ENCODE results near the gene KLHDC4. TPM values are rescaled to one million over a fixed set of nuclear protein-coding genes. Genes with fewer than 3 reads are reported as not detected.

The KLHDC4 gene
- total RNA-seq, 1 donor from 2014 or later, result 87.0 TPM

DNA sequence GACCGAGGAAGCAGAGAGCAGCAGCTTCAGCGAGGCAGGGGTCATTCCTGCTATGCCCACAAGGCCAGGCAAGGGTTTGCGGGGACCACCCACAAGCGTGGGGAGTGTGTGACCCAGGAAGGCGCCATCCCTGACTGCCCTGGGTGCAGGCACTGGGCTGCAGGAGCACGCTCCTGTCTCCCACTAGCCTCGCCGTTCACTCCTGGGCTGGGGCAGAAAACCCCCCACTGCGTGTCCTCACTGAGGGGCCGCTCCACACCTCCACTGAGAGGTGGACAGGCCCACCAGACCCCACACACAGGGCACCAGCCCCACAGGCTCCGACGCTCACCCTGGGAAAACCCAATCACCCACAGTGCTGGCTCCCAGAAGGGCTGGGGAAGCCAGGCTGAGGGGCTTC lies 56.1 kb downstream of the KLHDC4 start:
- DNase-seq (no peak), ATAC-seq (ENCODE audit: low read depth) (no peak)
- no peak overlapping the region for H3K4me3 Mint-ChIP-seq
- peaks cover 66% of the 10 kb centered on the region for H3K36me3 Mint-ChIP-seq (ENCODE audit: low read depth)
- no peaks in the 10 kb centered on the region for H3K27me3 Mint-ChIP-seq
- H3K9me3 Mint-ChIP-seq, result no peaks in the 10 kb centered on the region
- H3K4me1 Mint-ChIP-seq, result peaks cover 6% of the 10 kb centered on the region
- POLR2A ChIA-PET, result no interaction called here
- H3K27ac Mint-ChIP-seq, result no peak overlapping the region
- intact Hi-C loops (cut with micrococcal nuclease), result loop anchor here (10.0 kb wide), 1 partner anchor 215 kb away; the partner anchor contains the start of gene ZCCHC14
- TF ChIP-seq, protein P1, sequence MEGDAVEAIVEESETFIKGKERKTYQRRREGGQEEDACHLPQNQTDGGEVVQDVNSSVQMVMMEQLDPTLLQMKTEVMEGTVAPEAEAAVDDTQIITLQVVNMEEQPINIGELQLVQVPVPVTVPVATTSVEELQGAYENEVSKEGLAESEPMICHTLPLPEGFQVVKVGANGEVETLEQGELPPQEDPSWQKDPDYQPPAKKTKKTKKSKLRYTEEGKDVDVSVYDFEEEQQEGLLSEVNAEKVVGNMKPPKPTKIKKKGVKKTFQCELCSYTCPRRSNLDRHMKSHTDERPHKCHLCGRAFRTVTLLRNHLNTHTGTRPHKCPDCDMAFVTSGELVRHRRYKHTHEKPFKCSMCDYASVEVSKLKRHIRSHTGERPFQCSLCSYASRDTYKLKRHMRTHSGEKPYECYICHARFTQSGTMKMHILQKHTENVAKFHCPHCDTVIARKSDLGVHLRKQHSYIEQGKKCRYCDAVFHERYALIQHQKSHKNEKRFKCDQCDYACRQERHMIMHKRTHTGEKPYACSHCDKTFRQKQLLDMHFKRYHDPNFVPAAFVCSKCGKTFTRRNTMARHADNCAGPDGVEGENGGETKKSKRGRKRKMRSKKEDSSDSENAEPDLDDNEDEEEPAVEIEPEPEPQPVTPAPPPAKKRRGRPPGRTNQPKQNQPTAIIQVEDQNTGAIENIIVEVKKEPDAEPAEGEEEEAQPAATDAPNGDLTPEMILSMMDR (IDR thresholded peaks at IDR 0.05), result no peak
- CTCF ChIA-PET, result no interaction called here

DNA sequence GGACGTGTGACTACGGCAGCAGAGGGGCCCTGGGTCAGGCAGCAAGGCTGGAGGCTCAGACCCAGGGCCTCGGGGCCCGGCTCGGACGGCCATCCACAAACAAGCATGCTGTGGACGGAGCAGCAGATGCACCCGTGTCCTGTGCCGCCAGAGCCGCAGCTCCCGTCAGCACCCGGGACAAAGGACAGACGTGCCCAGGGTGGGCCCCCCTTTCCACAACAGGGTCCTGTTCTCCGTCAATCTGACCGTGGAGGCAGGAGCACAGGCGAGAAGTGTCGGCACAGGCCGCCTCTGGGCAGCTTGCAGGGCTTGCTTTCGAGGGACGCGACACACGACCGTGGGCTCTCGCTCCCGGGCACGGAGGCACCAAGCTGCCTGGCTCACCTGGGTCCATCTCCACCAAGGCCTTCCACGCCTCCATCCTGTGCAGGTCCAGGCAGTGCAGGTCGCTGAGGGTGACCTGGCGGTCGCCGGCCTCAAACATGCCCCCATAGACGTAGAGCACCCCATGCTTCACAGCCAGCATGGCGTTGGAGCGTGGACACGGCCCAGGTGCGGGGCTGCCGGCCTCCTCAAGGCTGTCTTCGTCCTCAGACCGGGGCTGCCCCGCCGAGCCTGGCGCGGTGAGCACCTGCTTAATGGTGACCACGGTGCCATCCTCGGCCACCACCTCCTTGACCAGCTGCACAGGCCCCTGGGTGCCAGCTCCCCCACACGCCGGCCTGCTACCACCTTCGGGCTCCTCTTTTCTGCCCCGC lies 56.7 kb downstream of the KLHDC4 start:
- TF ChIP-seq, protein P1 (IDR thresholded peaks at IDR 0.05), result no peak
- Mint-ChIP-seq H3K36me3 (ENCODE audit: low read depth) (peaks cover 63% of the 10 kb centered on the region), H3K4me1 (peaks cover 5% of the 10 kb centered on the region), H3K4me3 (no peak overlapping the region), H3K27me3 (no peaks in the 10 kb centered on the region), H3K27ac (no peak overlapping the region), H3K9me3 (no peaks in the 10 kb centered on the region)
- intact Hi-C loops (cut with micrococcal nuclease), result loop anchor here (10.0 kb wide), 1 partner anchor 214 kb away; the partner anchor contains the start of gene ZCCHC14
- POLR2A ChIA-PET, result no interaction called here
- ATAC-seq (ENCODE audit: low read depth), result no peak
- CTCF ChIA-PET, result no interaction called here
- DNase-seq, result no peak

DNA sequence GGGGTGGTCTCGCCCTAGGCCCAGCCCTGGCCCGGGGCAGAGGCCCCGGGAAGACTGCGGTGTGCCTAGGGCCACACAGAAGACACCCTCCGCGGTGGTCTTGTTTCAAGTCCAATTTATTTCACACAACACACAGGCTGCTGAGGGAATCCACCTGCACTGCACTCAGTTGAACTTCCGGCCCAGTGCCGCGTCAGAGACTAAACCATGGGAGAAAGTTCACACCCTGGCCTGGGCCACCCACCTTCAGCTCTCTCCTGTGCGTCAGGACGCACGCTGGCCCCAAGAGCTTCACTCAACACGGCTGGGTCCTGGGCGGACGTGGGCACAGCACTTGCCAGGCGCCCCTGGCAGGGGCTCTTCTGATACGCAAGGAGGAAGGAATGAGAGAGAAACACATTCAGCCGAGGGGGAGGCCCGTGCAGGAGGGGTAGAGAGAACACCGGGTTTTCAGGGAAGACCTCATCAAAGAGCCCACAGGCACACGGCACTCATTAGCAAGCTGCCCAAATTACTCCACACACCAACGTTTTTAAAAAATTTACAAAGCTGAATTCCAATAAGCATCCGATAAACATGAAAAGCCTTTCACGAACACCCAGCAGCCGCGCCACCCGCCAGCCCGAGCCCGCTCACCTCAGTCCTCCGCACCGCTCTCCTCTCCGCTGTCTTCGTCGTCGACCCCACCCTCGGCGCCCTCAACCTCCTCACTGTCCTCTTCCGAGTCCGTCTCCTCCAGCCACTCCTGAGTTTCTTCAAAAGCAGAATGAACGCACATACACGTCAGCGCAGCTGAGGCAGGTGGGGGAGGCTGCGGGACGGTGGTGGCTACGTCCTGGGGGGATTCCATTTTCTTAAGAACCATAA lies 57.8 kb downstream of the KLHDC4 start:
- Mint-ChIP-seq H3K36me3 (ENCODE audit: low read depth) (peaks cover 58% of the 10 kb centered on the region), H3K9me3 (no peaks in the 10 kb centered on the region), H3K27me3 (no peaks in the 10 kb centered on the region), H3K27ac (no peak overlapping the region), H3K4me3 (no peak overlapping the region), H3K4me1 (peaks cover 12% of the 10 kb centered on the region)
- ATAC-seq (ENCODE audit: low read depth) (no peak), DNase-seq (no peak)
- ChIA-PET CTCF (no interaction called here), POLR2A (no interaction called here)
- intact Hi-C loops (cut with micrococcal nuclease), result loop anchor here (10.0 kb wide), 1 partner anchor 213 kb away; the partner anchor contains the start of gene ZCCHC14
- TF ChIP-seq, protein P1 (IDR thresholded peaks at IDR 0.05), result no peak

DNA sequence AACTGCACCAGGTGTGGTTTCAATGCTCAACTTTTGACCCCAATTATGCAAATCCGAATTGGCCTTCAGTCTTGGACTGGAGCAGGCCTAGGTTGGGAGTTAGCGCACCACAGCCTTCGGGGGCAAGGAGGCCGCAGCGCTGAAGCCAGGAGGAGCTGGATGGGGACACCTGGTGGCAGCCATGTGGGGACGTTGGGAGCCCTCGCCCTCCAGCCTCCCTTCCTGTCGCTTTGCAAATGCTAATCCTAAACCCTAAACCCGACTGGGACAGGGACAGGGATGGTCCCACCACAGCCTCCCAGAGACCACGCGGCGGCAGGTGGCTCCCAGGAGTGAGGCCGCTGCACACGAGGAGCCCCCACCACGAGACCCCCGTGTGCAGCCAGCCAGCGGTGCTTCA lies 58.7 kb downstream of the KLHDC4 start:
- peaks cover 20% of the 10 kb centered on the region for H3K4me1 Mint-ChIP-seq
- DNase-seq (no peak), ATAC-seq (ENCODE audit: low read depth) (no peak)
- ChIA-PET POLR2A (no interaction called here), CTCF (no interaction called here)
- H3K4me3 Mint-ChIP-seq, result no peak overlapping the region
- no peaks in the 10 kb centered on the region for H3K9me3 Mint-ChIP-seq
- TF ChIP-seq, protein P1 (IDR thresholded peaks at IDR 0.05), result no peak
- no peaks in the 10 kb centered on the region for H3K27me3 Mint-ChIP-seq
- intact Hi-C loops (cut with micrococcal nuclease), result loop anchor here (10.0 kb wide), 1 partner anchor 212 kb away; the partner anchor contains the start of gene ZCCHC14
- H3K36me3 Mint-ChIP-seq (ENCODE audit: low read depth), result peaks cover 52% of the 10 kb centered on the region
- H3K27ac Mint-ChIP-seq, result no peak overlapping the region

Measured in activated B cell treated with CpG ODN at 0.5 μM for 24 hours (primary cell).